HUES64 (cell line): ENCODE measurements around the gene SLC10A7.

Experiments
- H3K27ac ChIP-seq: 2 replicates; pipeline ENCODE4 v1.7.0; 2013; ENCODE audit warnings: low read depth, low read length, inconsistent platforms
- H3K27me3 ChIP-seq: 2 replicates; pipeline ENCODE4 v1.6.1; 2013; ENCODE audit warnings: mild to moderate bottlenecking, low read length; ENCODE audit not compliant: insufficient read depth
- H3K36me3 ChIP-seq: 2 replicates; pipeline ENCODE4 v1.6.1; 2013; ENCODE audit warnings: mild to moderate bottlenecking, low read length; ENCODE audit not compliant: insufficient read depth
- H3K4me1 ChIP-seq: 2 replicates; pipeline ENCODE4 v1.6.1; 2013; ENCODE audit warnings: mild to moderate bottlenecking, low read length, moderate library complexity; ENCODE audit not compliant: insufficient read depth
- H3K4me3 ChIP-seq: 2 replicates; pipeline ENCODE4 v1.5.1; 2013; ENCODE audit warnings: mild to moderate bottlenecking, low read length, moderate library complexity
- H3K9ac ChIP-seq: 2 replicates; pipeline ENCODE4 v1.6.1; 2013; ENCODE audit warnings: mild to moderate bottlenecking, low read depth, low read length
- H3K9me3 ChIP-seq: 2 replicates; pipeline ENCODE4 v1.6.1; 2013; ENCODE audit warnings: low read depth, low read length; ENCODE audit not compliant: insufficient read depth
- WGBS: fragments of 150-250, 120-280 bp; methylation state at CpG from one replicate; pipeline ENCODE4 v1.1.7; 2013; ENCODE audit warnings: missing lambda C conversion rate; 5-methylcytosine and 5-hydroxymethylcytosine counted together

The SLC10A7 gene

GRCh38 chr4:146333187-146333894 is 188.4 kb downstream of the SLC10A7 start:
- no peaks in the 10 kb centered on the region for H3K9me3 ChIP-seq
- no peak overlapping the region for H3K9ac ChIP-seq
- no peaks in the 10 kb centered on the region for H3K36me3 ChIP-seq
- no peaks in the 10 kb centered on the region for H3K4me1 ChIP-seq
- no peaks in the 10 kb centered on the region for H3K27me3 ChIP-seq
- 78% methylated on average over 3 of the region's 4 CpGs for WGBS
- H3K4me3 ChIP-seq, result no peak overlapping the region
- H3K27ac ChIP-seq, result no peak overlapping the region

GRCh38 chr4:146330392-146330791 is 191.3 kb downstream of the SLC10A7 start:
- H3K9ac ChIP-seq, result no peak overlapping the region
- H3K9me3 ChIP-seq, result no peaks in the 10 kb centered on the region
- H3K4me1 ChIP-seq, result no peaks in the 10 kb centered on the region
- H3K27me3 ChIP-seq, result no peaks in the 10 kb centered on the region
- H3K36me3 ChIP-seq, result no peaks in the 10 kb centered on the region
- no peak overlapping the region for H3K4me3 ChIP-seq
- no peak overlapping the region for H3K27ac ChIP-seq
- WGBS, result 88% methylated on average over 3 of the region's 4 CpGs

GRCh38 chr4:146329050-146329716 is 192.6 kb downstream of the SLC10A7 start:
- H3K9ac ChIP-seq, result no peak overlapping the region
- H3K9me3 ChIP-seq, result no peaks in the 10 kb centered on the region
- no peaks in the 10 kb centered on the region for H3K27me3 ChIP-seq
- no peak overlapping the region for H3K4me3 ChIP-seq
- H3K36me3 ChIP-seq, result no peaks in the 10 kb centered on the region
- H3K27ac ChIP-seq, result no peak overlapping the region
- H3K4me1 ChIP-seq, result no peaks in the 10 kb centered on the region

GRCh38 chr4:146327859-146328650 is 193.7 kb downstream of the SLC10A7 start:
- H3K4me3 ChIP-seq, result no peak overlapping the region
- no peaks in the 10 kb centered on the region for H3K36me3 ChIP-seq
- H3K27me3 ChIP-seq, result no peaks in the 10 kb centered on the region
- no peaks in the 10 kb centered on the region for H3K9me3 ChIP-seq
- H3K4me1 ChIP-seq, result no peaks in the 10 kb centered on the region
- no peak overlapping the region for H3K9ac ChIP-seq
- WGBS, result 94% methylated on average over 5 of the region's 6 CpGs
- H3K27ac ChIP-seq, result no peak overlapping the region

GRCh38 chr4:146318894-146319293 is 202.8 kb downstream of the SLC10A7 start:
- Histone ChIP-seq H3K9ac (no peak overlapping the region), H3K9me3 (no peaks in the 10 kb centered on the region), H3K4me1 (no peaks in the 10 kb centered on the region), H3K36me3 (no peaks in the 10 kb centered on the region), H3K27me3 (no peaks in the 10 kb centered on the region), H3K4me3 (no peak overlapping the region), H3K27ac (no peak overlapping the region)

GRCh38 chr4:146317783-146318182 is 204.0 kb downstream of the SLC10A7 start:
- no peaks in the 10 kb centered on the region for H3K4me1 ChIP-seq
- H3K27ac ChIP-seq, result no peak overlapping the region
- no peak overlapping the region for H3K9ac ChIP-seq
- H3K27me3 ChIP-seq, result no peaks in the 10 kb centered on the region
- H3K36me3 ChIP-seq, result no peaks in the 10 kb centered on the region
- H3K9me3 ChIP-seq, result no peaks in the 10 kb centered on the region
- 88% methylated on average over 1 of the region's 1 CpG for WGBS
- no peak overlapping the region for H3K4me3 ChIP-seq

- no peak overlapping the region for H3K27ac ChIP-seq
- no peaks in the 10 kb centered on the region for H3K36me3 ChIP-seq
- no peak overlapping the region for H3K9ac ChIP-seq
- 97% methylated on average over 1 of the region's 1 CpG for WGBS
- H3K4me1 ChIP-seq, result no peaks in the 10 kb centered on the region
- H3K4me3 ChIP-seq, result no peak overlapping the region
- no peaks in the 10 kb centered on the region for H3K27me3 ChIP-seq
- no peaks in the 10 kb centered on the region for H3K9me3 ChIP-seq
Measured at GRCh38 chr4:146315184-146315583, 206.6 kb downstream of the SLC10A7 start.

GRCh38 chr4:146311238-146311970 is 210.3 kb downstream of the SLC10A7 start:
- no peak overlapping the region for H3K27ac ChIP-seq
- no peaks in the 10 kb centered on the region for H3K4me1 ChIP-seq
- WGBS, result 83% methylated on average over 3 of the region's 3 CpGs
- H3K27me3 ChIP-seq, result no peaks in the 10 kb centered on the region
- H3K36me3 ChIP-seq, result no peaks in the 10 kb centered on the region
- H3K9ac ChIP-seq, result no peak overlapping the region
- H3K4me3 ChIP-seq, result no peak overlapping the region
- no peaks in the 10 kb centered on the region for H3K9me3 ChIP-seq

GRCh38 chr4:146310319-146311021 is 211.3 kb downstream of the SLC10A7 start:
- H3K27ac ChIP-seq, result no peak overlapping the region
- H3K4me3 ChIP-seq, result no peak overlapping the region
- H3K27me3 ChIP-seq, result no peaks in the 10 kb centered on the region
- H3K9me3 ChIP-seq, result no peaks in the 10 kb centered on the region
- no peak overlapping the region for H3K9ac ChIP-seq
- no peaks in the 10 kb centered on the region for H3K4me1 ChIP-seq
- H3K36me3 ChIP-seq, result no peaks in the 10 kb centered on the region

GRCh38 chr4:146308951-146309350 is 212.8 kb downstream of the SLC10A7 start:
- H3K36me3 ChIP-seq, result no peaks in the 10 kb centered on the region
- no peaks in the 10 kb centered on the region for H3K4me1 ChIP-seq
- no peak overlapping the region for H3K4me3 ChIP-seq
- H3K9ac ChIP-seq, result no peak overlapping the region
- 96% methylated on average over 5 of the region's 5 CpGs for WGBS
- no peaks in the 10 kb centered on the region for H3K9me3 ChIP-seq
- no peak overlapping the region for H3K27ac ChIP-seq
- no peaks in the 10 kb centered on the region for H3K27me3 ChIP-seq
